ENCODE measurements around the gene ARHGEF16. TPM values are rescaled to one million over a fixed set of nuclear protein-coding genes. Genes with fewer than 3 reads are reported as not detected.

The ARHGEF16 gene
- total and polyA plus RNA-seq, 2 experiments from 2014 or later = not detected

- DNase-seq = no peak
- H3K9me2 ChIP-seq (ENCODE audit: insufficient read depth) = no peaks in the 10 kb centered on the region
Observed at GRCh38 chr1:3500265-3500835, 45.9 kb downstream of the ARHGEF16 start.

GRCh38 chr1:3501437-3501836, 47.0 kb downstream of the ARHGEF16 start:
- no peaks in the 10 kb centered on the region for H3K36me3 ChIP-seq (ENCODE audit: low read depth)
- H3K4me2 ChIP-seq (ENCODE audit: unreplicated experiment) = no peak overlapping the region
- in situ Hi-C loops (cut with MboI) = no loop called here
- H2AFZ ChIP-seq = no peak overlapping the region
- no peak overlapping the region for H3K9ac ChIP-seq
- TF ChIP-seq EZH2 (IDR thresholded peaks at IDR 0.05; ENCODE audit: insufficient read depth, poor library complexity, severe bottlenecking) (no peak), EZH2phosphoT487 (IDR thresholded peaks at IDR 0.05; ENCODE audit: insufficient read depth, low read depth) (no peak)
- H3K27me3 ChIP-seq (replicated peaks; ENCODE audit: insufficient read depth) = no peaks in the 10 kb centered on the region
- no peak for DNase-seq
- no peak overlapping the region for H3K4me3 ChIP-seq
- no peak overlapping the region for H3K27ac ChIP-seq
- H3F3A ChIP-seq (ENCODE audit: insufficient read depth) = no peaks in the 10 kb centered on the region
- no peaks in the 10 kb centered on the region for H3K9me2 ChIP-seq (ENCODE audit: insufficient read depth)
- H3K4me1 ChIP-seq (ENCODE audit: insufficient read depth) = peaks cover 15% of the 10 kb centered on the region
- H3K9me3 ChIP-seq (ENCODE audit: low read depth) = no peaks in the 10 kb centered on the region
- H3K79me2 ChIP-seq (ENCODE audit: insufficient read depth) = no peaks in the 10 kb centered on the region
- H4K20me1 ChIP-seq (ENCODE audit: insufficient read depth) = no peaks in the 10 kb centered on the region
- 74 to 88% methylated on average over 12 to 15 of the region's 17 CpGs for WGBS, 2 experiments (ENCODE audit: low coverage in 1 of 2, low lambda C conversion rate in 2 of 2, missing lambda C conversion rate in 2 of 2)

More at GRCh38 chr1:3500265-3500835, 45.9 kb downstream of the ARHGEF16 start:
- H3K79me2 ChIP-seq (ENCODE audit: insufficient read depth) = no peaks in the 10 kb centered on the region
- in situ Hi-C loops (cut with MboI) = no loop called here
- no peak overlapping the region for H3K9ac ChIP-seq
- no peak overlapping the region for H2AFZ ChIP-seq
- H3K4me3 ChIP-seq = no peak overlapping the region
- H4K20me1 ChIP-seq (ENCODE audit: insufficient read depth) = no peaks in the 10 kb centered on the region
- H3K27me3 ChIP-seq (replicated peaks; ENCODE audit: insufficient read depth) = no peaks in the 10 kb centered on the region
- H3K27ac ChIP-seq = no peak overlapping the region
- TF ChIP-seq EZH2phosphoT487 (IDR thresholded peaks at IDR 0.05; ENCODE audit: insufficient read depth, low read depth) (no peak), EZH2 (IDR thresholded peaks at IDR 0.05; ENCODE audit: insufficient read depth, poor library complexity, severe bottlenecking) (no peak)
- peaks cover 15% of the 10 kb centered on the region for H3K4me1 ChIP-seq (ENCODE audit: insufficient read depth)
- no peaks in the 10 kb centered on the region for H3K9me3 ChIP-seq (ENCODE audit: low read depth)
- no peak overlapping the region for H3K4me2 ChIP-seq (ENCODE audit: unreplicated experiment)
- no peaks in the 10 kb centered on the region for H3K36me3 ChIP-seq (ENCODE audit: low read depth)
- no peaks in the 10 kb centered on the region for H3F3A ChIP-seq (ENCODE audit: insufficient read depth)
- WGBS, 2 experiments (ENCODE audit: low coverage in 1 of 2, low lambda C conversion rate in 2 of 2, missing lambda C conversion rate in 2 of 2) = 92% methylated on average over 26 to 31 of the region's 32 CpGs

- H3K9ac ChIP-seq = no peak overlapping the region
- in situ Hi-C loops (cut with MboI) = no loop called here
- H3F3A ChIP-seq (ENCODE audit: insufficient read depth) = no peaks in the 10 kb centered on the region
- H3K4me2 ChIP-seq (ENCODE audit: unreplicated experiment) = no peak overlapping the region
- H3K9me2 ChIP-seq (ENCODE audit: insufficient read depth) = no peaks in the 10 kb centered on the region
- no peaks in the 10 kb centered on the region for H4K20me1 ChIP-seq (ENCODE audit: insufficient read depth)
- no peaks in the 10 kb centered on the region for H3K79me2 ChIP-seq (ENCODE audit: insufficient read depth)
- 67 to 81% methylated on average over 12 to 22 of the region's 26 CpGs for WGBS, 2 experiments (ENCODE audit: low coverage in 1 of 2, low lambda C conversion rate in 2 of 2, missing lambda C conversion rate in 2 of 2)
- peaks cover 15% of the 10 kb centered on the region for H3K4me1 ChIP-seq (ENCODE audit: insufficient read depth)
- no peak overlapping the region for H3K27ac ChIP-seq
- no peaks in the 10 kb centered on the region for H3K9me3 ChIP-seq (ENCODE audit: low read depth)
- H3K36me3 ChIP-seq (ENCODE audit: low read depth) = no peaks in the 10 kb centered on the region
- no peak for TF ChIP-seq EZH2phosphoT487 (IDR thresholded peaks at IDR 0.05; ENCODE audit: insufficient read depth, low read depth)
- TF ChIP-seq EZH2 (IDR thresholded peaks at IDR 0.05; ENCODE audit: insufficient read depth, poor library complexity, severe bottlenecking) = no peak
- no peak overlapping the region for H3K4me3 ChIP-seq
- H2AFZ ChIP-seq = no peak overlapping the region
- no peaks in the 10 kb centered on the region for H3K27me3 ChIP-seq (replicated peaks; ENCODE audit: insufficient read depth)
- peak; percentile 56 for DNase-seq
Observed at GRCh38 chr1:3501856-3502640, 47.6 kb downstream of the ARHGEF16 start.

- H3K9ac ChIP-seq = no peak overlapping the region
- H3K36me3 ChIP-seq (ENCODE audit: low read depth) = no peaks in the 10 kb centered on the region
- no peak for DNase-seq
- H3K4me3 ChIP-seq = no peak overlapping the region
- H3K4me2 ChIP-seq (ENCODE audit: unreplicated experiment) = no peak overlapping the region
- no peaks in the 10 kb centered on the region for H3F3A ChIP-seq (ENCODE audit: insufficient read depth)
- no peaks in the 10 kb centered on the region for H3K9me3 ChIP-seq (ENCODE audit: low read depth)
- H3K79me2 ChIP-seq (ENCODE audit: insufficient read depth) = no peaks in the 10 kb centered on the region
- 88% methylated on average over 22 of the region's 22 CpGs for WGBS, 2 experiments (ENCODE audit: low coverage in 1 of 2, low lambda C conversion rate in 2 of 2, missing lambda C conversion rate in 2 of 2)
- no peaks in the 10 kb centered on the region for H3K27me3 ChIP-seq (replicated peaks; ENCODE audit: insufficient read depth)
- H3K27ac ChIP-seq = no peak overlapping the region
- H2AFZ ChIP-seq = no peak overlapping the region
- H3K4me1 ChIP-seq (ENCODE audit: insufficient read depth) = peaks cover 15% of the 10 kb centered on the region
- H3K9me2 ChIP-seq (ENCODE audit: insufficient read depth) = no peaks in the 10 kb centered on the region
- H4K20me1 ChIP-seq (ENCODE audit: insufficient read depth) = no peaks in the 10 kb centered on the region
- TF ChIP-seq EZH2phosphoT487 (IDR thresholded peaks at IDR 0.05; ENCODE audit: insufficient read depth, low read depth) (no peak), EZH2 (IDR thresholded peaks at IDR 0.05; ENCODE audit: insufficient read depth, poor library complexity, severe bottlenecking) (no peak)
- in situ Hi-C loops (cut with MboI) = no loop called here
Observed at GRCh38 chr1:3502641-3503524, 48.4 kb downstream of the ARHGEF16 start.

Data from GM23248 (cell line).